Fibroblast of skin of abdomen (primary cell): Measurements from ENCODE around the gene PRICKLE1.
A peak's percentile ranks its signal among the peaks of the same experiment; 100 is the strongest.

Source experiments
- DNase-seq: peaks from one replicate; pipeline ENCODE4 v3.0.0-alpha.2; 2013

PRICKLE1 gene

GRCh38 chr12:42588524-42589464, 752 bp downstream of the PRICKLE1 start:
- peak; percentile 38 for DNase-seq

DNA sequence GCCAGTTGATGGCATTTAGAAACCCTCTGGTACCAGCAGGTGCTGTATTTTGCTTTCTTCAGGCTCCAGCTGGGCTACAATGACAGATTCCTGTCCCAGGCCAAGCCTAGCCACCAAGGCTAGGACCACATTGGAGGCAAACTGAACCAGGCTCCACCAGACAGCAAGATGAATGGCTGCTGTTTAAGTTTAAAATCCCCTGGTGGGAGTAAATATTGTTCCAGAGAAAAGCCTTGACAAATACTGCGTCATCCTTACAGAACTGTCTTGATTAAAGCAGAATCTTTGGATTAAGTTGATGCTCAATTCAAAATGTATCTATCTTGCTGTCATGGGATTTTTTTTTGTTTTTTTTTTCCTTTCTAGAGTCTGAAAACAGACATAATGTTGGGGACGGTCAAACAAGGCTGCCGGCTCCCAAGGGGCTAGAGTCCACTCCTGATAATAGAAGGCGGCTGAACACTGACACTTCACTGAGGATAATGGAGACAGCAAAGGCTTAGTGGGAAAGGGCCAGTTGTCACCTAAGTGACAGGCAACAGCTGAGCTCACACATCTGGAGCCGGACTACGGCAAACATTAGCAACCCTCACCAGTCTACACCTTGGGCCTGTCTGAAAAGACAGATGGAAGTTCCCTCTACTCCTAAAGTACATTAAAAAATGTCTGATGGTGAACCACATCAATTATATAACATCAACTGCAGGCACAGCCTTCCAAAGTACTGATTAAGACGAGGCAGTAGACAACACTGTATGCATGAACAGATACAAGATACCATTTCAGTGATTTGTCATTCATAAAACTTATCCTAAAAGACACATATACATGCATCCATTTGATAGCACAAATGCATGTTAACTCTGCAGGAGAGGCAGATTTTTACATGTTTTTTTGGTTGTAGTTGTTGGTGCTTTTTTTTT, 1.7 kb downstream of the PRICKLE1 start:
- DNase-seq = no peak

DNA sequence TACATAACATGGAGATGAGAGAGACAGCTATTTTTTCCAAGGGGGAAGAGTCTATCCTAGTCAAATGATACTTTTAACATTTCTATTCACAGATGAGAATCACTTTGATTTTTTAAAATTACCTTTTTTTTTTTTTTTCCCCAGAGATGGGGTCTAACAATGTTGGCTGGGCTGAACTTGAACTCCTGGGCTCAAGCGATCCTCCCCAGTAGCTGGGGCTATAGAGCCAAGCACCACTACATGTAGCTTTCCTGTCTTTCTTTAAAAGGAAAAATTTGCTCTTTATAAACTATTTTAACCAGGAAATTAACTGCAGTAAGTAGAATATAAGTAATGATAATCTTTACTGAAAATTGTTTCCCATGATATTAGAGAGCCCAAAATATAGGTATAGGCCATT, 3.3 kb downstream of the PRICKLE1 start:
- no peak for DNase-seq

DNA sequence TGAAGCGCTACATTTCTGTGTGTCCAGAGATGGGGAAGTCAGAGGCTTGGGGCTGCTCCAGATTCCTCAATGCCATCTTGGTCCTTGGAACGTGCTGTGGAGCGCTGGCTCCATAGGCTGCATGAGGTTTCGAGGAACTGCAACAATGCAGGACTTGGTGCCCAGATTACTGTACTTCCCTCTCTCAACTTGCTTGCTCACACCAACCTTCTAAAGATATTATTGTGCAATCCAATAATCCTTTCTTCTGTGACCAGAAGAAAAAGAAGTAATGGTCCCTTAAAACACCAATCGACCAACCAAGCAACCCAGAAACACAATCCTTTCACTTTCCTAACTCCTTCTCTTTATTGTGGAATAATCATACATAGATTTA, 3.7 kb downstream of the PRICKLE1 start:
- no peak for DNase-seq

- no peak for DNase-seq
These were observed 4.2 kb downstream of the PRICKLE1 start for GRCh38 chr12:42585154-42585840.

DNA sequence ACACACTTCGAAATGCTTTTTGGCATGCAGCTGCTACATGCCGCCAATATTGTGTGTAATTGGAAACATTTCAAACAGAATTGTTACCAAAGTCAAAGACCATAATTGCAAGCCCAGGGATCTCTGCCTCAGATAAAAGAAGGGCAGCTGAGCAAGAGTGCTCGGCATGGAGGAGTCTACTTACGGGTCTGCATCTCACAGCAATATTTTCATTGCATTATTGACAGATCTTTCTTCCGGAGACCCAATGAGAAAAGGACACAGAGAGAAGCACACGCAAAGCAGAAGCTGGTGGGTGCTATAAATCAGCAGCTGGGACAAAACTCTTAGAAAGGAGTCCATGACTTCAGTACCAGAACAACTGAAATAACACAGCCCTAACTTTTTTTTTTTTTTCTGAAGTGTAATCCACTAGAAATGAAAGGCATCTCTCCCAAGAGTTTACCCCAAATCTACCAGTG, 4.9 kb downstream of the PRICKLE1 start:
- DNase-seq = no peak

GRCh38 chr12:42583016-42583415, 6.5 kb downstream of the PRICKLE1 start:
- no peak for DNase-seq

GRCh38 chr12:42582498-42582897, 7.0 kb downstream of the PRICKLE1 start:
- DNase-seq = no peak

GRCh38 chr12:42582050-42582449, 7.5 kb downstream of the PRICKLE1 start:
- peak; percentile 66 for DNase-seq

- no peak for DNase-seq
These were observed 13.2 kb downstream of the PRICKLE1 start for GRCh38 chr12:42576374-42576773.

DNA sequence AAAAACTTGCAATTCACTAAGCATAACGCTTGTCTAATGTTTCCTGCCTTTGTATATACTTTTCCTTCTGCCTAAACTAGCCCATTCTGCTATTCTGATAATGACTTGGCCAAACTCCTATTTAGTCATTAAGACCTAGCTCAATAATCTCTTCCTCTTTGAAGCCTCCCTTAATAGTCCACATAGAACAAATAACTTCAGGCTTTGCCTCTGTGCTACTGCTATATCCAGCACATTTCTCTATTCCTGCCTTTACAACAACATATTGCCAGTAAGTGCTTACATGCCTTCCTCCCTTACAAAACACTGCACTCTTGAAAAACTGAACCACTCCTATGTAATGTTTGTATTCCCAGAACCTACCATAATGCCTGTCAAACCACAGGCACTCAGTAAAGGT, 13.8 kb downstream of the PRICKLE1 start:
- DNase-seq = no peak

DNA sequence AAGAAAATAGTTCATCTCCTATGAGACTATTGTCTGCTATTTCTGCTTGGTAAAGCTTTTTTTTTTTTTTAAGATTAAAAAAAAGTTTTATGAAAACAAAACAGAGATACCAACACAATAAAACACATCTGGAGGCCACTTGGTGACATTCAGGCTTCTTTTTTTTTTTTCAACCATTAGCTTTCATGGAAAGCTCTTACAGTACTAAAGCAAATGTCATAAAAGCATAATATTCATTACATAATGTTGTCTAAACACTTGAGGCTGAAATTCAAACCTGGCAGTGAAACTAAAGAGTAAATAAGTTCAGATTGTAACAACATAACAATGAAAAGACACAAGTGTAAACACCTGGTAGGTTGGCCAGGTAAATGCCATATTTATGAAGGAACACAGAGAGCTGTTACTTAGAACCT, 14.7 kb downstream of the PRICKLE1 start:
- DNase-seq = no peak

- no peak for DNase-seq
These were observed 18.1 kb downstream of the PRICKLE1 start for GRCh38 chr12:42571327-42572009.

DNA sequence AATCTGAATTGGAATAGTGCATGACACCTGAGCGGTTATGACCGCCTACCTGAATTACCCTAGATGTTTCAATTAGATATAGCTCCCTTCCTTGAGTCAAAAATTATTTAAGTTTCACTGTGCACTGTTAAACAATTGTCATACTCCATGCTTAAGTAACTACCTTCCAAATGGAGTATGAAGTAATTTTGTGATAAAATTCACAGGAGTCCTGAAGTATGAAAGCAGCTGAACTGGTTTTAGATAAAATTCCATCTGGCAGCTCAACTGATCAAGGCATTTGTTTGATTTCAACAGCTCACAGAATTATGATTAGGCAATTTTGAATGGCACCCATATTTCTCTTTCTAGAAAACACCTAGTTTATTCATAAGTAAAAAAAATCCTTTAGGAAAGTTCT, 19.5 kb downstream of the PRICKLE1 start:
- no peak for DNase-seq

- DNase-seq = peak; percentile 58
These were observed 20.3 kb downstream of the PRICKLE1 start for GRCh38 chr12:42568952-42569915.

- no peak for DNase-seq
These were observed 23.9 kb downstream of the PRICKLE1 start for GRCh38 chr12:42565633-42566032.

DNA sequence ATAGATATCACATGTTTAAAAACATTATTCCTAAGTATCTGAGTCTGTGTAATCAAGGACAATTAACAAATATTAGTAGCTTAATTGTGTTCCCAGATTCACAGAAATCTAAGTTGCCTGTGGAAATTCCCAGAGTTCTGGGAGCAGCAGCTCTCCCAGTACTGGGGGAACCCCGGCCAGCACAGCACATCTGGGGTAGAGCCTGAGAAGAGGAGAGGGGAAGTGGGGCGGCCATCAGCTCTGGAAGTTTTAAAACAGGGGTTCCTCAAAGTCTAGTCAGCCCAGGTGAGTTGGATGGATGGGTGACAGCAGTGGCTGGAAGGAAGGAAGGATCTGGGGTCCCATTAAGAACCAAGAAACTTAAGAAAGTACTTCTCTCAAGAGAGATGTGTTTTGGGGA, 24.6 kb downstream of the PRICKLE1 start:
- DNase-seq = no peak

GRCh38 chr12:42564556-42564955, 25.0 kb downstream of the PRICKLE1 start:
- peak; percentile 77 for DNase-seq

DNA sequence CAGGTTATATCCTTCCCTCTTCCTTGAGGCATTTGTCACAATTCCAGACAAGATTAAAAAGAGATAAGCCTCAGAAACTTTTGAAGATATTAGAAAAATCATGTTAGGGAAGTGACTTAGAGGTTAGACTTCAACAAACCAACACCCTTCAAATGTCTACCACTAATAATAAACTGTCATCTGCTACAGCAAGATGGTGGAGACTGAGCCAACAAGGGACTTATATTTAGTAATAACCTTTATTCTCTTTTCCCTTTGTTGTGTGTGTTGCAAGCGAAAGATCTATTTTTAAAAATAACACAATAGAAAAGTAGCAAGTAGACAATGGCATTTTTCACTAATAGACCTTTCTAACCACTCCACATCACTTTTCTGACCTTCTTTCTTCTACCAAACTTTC, 28.6 kb downstream of the PRICKLE1 start:
- no peak for DNase-seq

- no peak for DNase-seq
These were observed 31.9 kb downstream of the PRICKLE1 start for GRCh38 chr12:42557586-42558172.
